Ovary (tissue), 9 donors: ENCODE data around the gene PLEKHF1. TPM values are rescaled to one million over a fixed set of nuclear protein-coding genes. Genes with fewer than 3 reads are reported as not detected.

Experiments used
- DNase-seq, 5 donors: peaks; one replicate each; pipeline ENCODE4 v3.0.0-alpha.2; 2019 to 2020
- H3K27ac ChIP-seq, 2 donors: fragments of 200-600 bp; one replicate each; pipeline versions ENCODE4 v1.5.1 to v1.8.0; 2019 to 2022
- H3K27me3 ChIP-seq: fragments of 200-600 bp; one replicate; pipeline ENCODE4 v1.8.0; 2022
- H3K36me3 ChIP-seq: fragments of 200-600 bp; sonication (generic); one replicate; pipeline ENCODE4 v1.5.1; 2019
- H3K4me1 ChIP-seq: one replicate; pipeline ENCODE4 v1.8.1; 2013; ENCODE audit warnings: mild to moderate bottlenecking, moderate library complexity; ENCODE audit not compliant: insufficient read depth
- H3K4me3 ChIP-seq: fragments of 200-600 bp; sonication (generic); one replicate; pipeline ENCODE4 v1.5.1; 2017
- H3K9me3 ChIP-seq, 2 donors: fragments of 200-600 bp in 1 of 2; sonication (generic) in 1 of 2; one replicate each; pipeline versions ENCODE4 v1.5.1 to v1.8.1; 2013 to 2019; ENCODE audit warnings: mild to moderate bottlenecking in 1 of 2, moderate library complexity in 1 of 2
- EP300 ChIP-seq: sonication (generic); formaldehyde crosslinking; IDR thresholded peaks from one replicate; pipeline ENCODE4 v1.6.1; 2017; ENCODE audit warnings: antibody characterized with exemption
- POLR2A ChIP-seq: fragments of 450-650 bp; IDR thresholded peaks from one replicate; pipeline ENCODE4 v1.6.1; 2017; ENCODE audit warnings: antibody characterized with exemption, mild to moderate bottlenecking, moderate library complexity
- WGBS, 3 donors: extraction: QIAGEN DNeasy Blood & Tissue Kit in 1 of 3; methylation state at CpG; one replicate each; pipeline versions ENCODE4 v1.1.5 to v1.1.7; 2013 to 2017; 5-methylcytosine and 5-hydroxymethylcytosine counted together
- intact Hi-C, 4 donors: fragments of 100-400 bp; cut with DNase I; formaldehyde crosslinking; loops; one replicate each; pipeline versions ENCODE4 v1.11.0 to v1.15.1; 2022 to 2023
- polyA plus RNA-seq, 2 donors: library from polyadenylated mRNA; stranded (reverse); fragments of 200-250 nt in 1 of 2; fragments of 350-450 nt in 1 of 2; fragmentation: Illumina TruSeq in 1 of 2; extraction: RNeasy Lipid Tissue Mini Kit (QIAGEN cat#74804) in 1 of 2; gene quantifications; one replicate each; pipeline ENCODE4 v1.2.3, GENCODE V29; 2013 to 2014
- total RNA-seq, 7 donors: library from RNA; depleted of rRNA in 2 of 7; stranded (reverse); fragments of >200 nt in 2 of 7; fragmentation: NEBNext Ultra II Directional in 3 of 7; extraction: Animal tissue kit (Norgen Biotek cat#: 25700) in 3 of 7; gene quantifications; one replicate each; pipeline versions ENCODE4 v1.1.0 to v1.2.4, GENCODE V29; 2016 to 2023
- TF ChIP-seq, protein P1 (sequence below), 3 donors: fragments of 450-650 bp in 2 of 3; fragments of 200-600 bp in 1 of 3; IDR thresholded peaks; one replicate each; pipeline versions ENCODE4 v1.5.1 to v1.8.0; 2016 to 2022; ENCODE audit warnings: antibody characterized with exemption in 3 of 3, mild to moderate bottlenecking in 1 of 3
- donor health status: DM: no; HTN: no; CAD: no; lungs with moderate emphysema.
- donor health status: DM: no; HTN: no; CAD: no.
- donor health status: Bipolar disorder and iron deficiency.
- donor health status: DM: yes; HTN: yes; CAD: no.
- donor health status: DM: no; HTN: no; CAD: no.
- donor health status: DM: yes; HTN: yes; CAD: no.

PLEKHF1 gene
- total and polyA plus RNA-seq, 9 donors: 0.92 to 19.1 (median 13.7) TPM

DNA sequence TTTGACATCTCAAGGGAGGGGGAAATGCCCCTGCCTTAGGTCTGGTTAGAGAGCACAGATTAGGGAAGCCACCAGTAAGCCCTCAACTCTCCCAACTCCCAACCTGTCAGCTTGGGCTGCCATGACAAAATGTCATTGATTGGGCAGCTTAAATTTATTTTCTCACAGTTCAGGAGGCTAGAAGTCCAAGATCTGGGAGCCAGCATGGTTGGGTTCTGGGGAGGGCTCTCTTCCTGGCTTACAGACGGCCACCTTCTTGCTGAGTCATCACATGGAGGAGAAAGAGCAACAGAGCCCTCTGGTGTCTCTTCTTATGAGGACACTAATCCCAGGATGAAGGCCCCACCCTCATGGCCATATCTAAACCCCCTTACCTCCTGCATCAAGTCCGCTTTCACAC is 25.6 kb downstream of the PLEKHF1 start:
- Histone ChIP-seq H3K27me3 (no peaks in the 10 kb centered on the region), H3K9me3 (no peaks in the 10 kb centered on the region), H3K36me3 (no peaks in the 10 kb centered on the region), H3K4me1 (no peaks in the 10 kb centered on the region), H3K27ac (no peak overlapping the region), H3K4me3 (no peak overlapping the region)
- TF ChIP-seq, protein P1, sequence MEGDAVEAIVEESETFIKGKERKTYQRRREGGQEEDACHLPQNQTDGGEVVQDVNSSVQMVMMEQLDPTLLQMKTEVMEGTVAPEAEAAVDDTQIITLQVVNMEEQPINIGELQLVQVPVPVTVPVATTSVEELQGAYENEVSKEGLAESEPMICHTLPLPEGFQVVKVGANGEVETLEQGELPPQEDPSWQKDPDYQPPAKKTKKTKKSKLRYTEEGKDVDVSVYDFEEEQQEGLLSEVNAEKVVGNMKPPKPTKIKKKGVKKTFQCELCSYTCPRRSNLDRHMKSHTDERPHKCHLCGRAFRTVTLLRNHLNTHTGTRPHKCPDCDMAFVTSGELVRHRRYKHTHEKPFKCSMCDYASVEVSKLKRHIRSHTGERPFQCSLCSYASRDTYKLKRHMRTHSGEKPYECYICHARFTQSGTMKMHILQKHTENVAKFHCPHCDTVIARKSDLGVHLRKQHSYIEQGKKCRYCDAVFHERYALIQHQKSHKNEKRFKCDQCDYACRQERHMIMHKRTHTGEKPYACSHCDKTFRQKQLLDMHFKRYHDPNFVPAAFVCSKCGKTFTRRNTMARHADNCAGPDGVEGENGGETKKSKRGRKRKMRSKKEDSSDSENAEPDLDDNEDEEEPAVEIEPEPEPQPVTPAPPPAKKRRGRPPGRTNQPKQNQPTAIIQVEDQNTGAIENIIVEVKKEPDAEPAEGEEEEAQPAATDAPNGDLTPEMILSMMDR (IDR thresholded peaks at IDR 0.05): peak in 1 of 3 donors; percentile 19
- no peak for TF ChIP-seq EP300
- TF ChIP-seq POLR2A: no peak
- intact Hi-C loops: no loop called here
- DNase-seq: no peak
- 54 to 65% (median 61%) methylated on average over 2 of the region's 2 CpGs for WGBS, 3 donors

DNA sequence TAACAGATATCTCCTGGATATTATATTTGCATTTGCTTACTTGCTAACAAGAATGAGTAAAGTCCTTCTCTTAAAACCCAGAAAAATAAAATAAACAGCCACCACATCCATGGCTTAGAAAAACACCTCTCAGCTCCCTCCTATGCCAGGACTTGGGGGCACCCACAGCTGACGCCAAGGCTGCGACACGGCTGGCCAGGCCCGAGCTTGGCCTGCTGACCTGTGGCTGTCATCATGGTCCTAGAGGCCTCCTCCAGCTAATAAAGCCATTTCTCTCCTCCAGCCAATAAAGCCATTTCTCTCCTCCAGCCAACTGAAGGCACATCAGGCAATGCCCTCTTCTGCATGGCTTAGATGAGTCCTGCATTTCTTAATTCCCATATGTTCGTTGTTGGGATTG is 28.9 kb downstream of the PLEKHF1 start:
- Histone ChIP-seq H3K36me3 (no peaks in the 10 kb centered on the region), H3K4me1 (no peaks in the 10 kb centered on the region), H3K9me3 (no peaks in the 10 kb centered on the region), H3K27me3 (no peaks in the 10 kb centered on the region), H3K27ac (no peak overlapping the region), H3K4me3 (no peak overlapping the region)
- 82 to 87% (median 84%) methylated on average over 5 of the region's 5 CpGs for WGBS, 3 donors
- TF ChIP-seq EP300: no peak
- TF ChIP-seq POLR2A: no peak
- TF ChIP-seq, protein P1 (IDR thresholded peaks at IDR 0.05): no peak
- intact Hi-C loops: no loop called here
- DNase-seq: no peak

DNA sequence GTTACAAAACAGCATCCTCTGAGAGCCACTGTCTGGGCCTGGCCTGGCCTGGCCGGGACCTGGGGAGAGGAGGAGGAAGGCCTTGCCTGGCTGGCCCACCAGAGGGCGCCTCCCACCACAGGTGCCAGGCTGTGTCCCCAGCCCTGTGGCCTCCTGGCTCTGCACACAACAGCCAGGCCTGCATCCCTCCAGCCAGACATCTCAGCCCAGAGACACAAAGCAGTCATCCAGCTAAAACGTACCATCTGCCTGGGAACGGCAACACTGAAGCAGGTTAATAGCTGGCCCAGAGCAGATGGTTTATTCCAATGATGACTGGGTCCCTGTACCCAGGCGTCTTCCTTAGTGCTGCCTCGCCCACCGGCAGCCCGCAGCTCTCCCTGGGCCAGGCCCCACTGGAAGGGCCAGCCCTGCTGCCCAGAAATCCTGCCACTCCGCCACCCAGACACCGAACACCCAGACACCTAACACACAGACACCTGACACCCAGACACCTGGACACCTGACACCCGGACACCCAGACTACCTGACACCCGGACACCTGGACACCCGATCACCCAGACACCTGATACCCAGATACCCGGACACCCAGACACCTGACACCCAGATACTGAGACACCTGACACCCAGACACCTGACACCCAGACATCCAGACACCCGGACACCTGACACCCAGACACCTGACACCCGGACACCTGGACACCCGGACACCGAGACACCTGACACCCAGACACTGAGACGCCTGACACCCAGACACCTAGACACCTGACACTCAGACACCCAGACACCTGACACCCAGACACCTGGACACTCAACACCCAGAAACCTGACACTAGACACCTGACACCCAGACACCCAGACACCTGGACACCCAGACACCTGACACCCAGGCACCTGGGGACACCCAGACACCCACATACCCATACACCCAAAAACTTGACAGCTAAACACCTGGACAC is 29.7 kb downstream of the PLEKHF1 start:
- Histone ChIP-seq H3K27me3 (no peaks in the 10 kb centered on the region), H3K4me3 (no peak overlapping the region), H3K9me3 (no peaks in the 10 kb centered on the region), H3K4me1 (no peaks in the 10 kb centered on the region), H3K27ac (no peak overlapping the region), H3K36me3 (no peaks in the 10 kb centered on the region)
- DNase-seq: peak; percentile 66 to 82 (median 75)
- TF ChIP-seq POLR2A (no peak), EP300 (no peak)
- TF ChIP-seq, protein P1 (IDR thresholded peaks at IDR 0.05): peak; percentile 47 to 67 (median 56)
- intact Hi-C loops: no loop called here
- 66 to 76% (median 67%) methylated on average over 18 to 19 of the region's 19 CpGs for WGBS, 3 donors

DNA sequence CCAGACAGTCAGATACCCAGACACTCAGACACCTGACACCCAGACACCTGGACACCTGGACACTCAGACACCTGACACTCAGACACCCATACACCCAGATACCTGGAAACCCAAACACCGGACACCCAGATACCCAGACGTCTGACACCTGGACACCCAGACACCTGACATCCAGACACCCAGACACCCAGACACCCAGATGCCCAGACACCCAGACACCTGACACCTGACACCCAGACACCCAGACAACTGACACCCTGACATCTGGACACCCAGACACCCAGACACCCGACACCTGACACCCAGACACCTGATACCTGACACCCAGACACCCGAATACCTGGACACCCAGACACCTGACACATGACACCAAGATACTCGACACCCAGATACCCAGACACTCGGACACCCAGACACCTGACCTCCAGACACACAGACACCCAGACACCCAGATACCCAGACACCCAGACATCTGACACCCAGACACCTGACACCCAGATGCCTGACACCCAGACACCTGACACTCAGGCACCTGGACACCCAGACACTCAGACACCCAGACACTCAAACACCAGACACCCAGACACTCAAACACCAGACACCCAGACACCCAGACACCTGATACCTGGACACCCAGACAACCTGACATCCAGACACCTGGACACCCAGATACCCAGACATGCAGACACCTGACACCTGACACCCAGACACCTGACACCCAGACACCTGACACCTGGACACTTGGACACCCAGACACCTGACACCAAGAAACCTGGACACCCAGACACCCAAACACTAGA is 30.7 kb downstream of the PLEKHF1 start:
- TF ChIP-seq, protein P1 (IDR thresholded peaks at IDR 0.05): no peak
- TF ChIP-seq POLR2A: no peak
- TF ChIP-seq EP300: no peak
- intact Hi-C loops: no loop called here
- Histone ChIP-seq H3K36me3 (no peaks in the 10 kb centered on the region), H3K9me3 (no peaks in the 10 kb centered on the region), H3K27ac (no peak overlapping the region), H3K27me3 (no peaks in the 10 kb centered on the region), H3K4me1 (no peaks in the 10 kb centered on the region), H3K4me3 (no peak overlapping the region)
- no peak for DNase-seq
- WGBS, 3 donors: 74 to 93% (median 80%) methylated on average over 6 of the region's 6 CpGs
